GM12801 (cell line): ENCODE measurements around the gene VPS52.

Source experiments
- CTCF ChIP-seq: IDR thresholded peaks from one replicate; pipeline ENCODE4 v1.5.1; 2011; ENCODE audit warnings: control low read depth; ENCODE audit not compliant: insufficient read length; ENCODE audit errors: extremely low read depth

The VPS52 gene

GRCh38 chr6:33313105-33313708 lies 41.5 kb upstream of the VPS52 start:
- no peak for TF ChIP-seq CTCF

- TF ChIP-seq CTCF, result no peak
Observed at GRCh38 chr6:33312361-33313104, 40.9 kb upstream of the VPS52 start.

GRCh38 chr6:33306356-33306755 lies 34.7 kb upstream of the VPS52 start:
- TF ChIP-seq CTCF, result no peak

- no peak for TF ChIP-seq CTCF
Observed at GRCh38 chr6:33305052-33305451, 33.4 kb upstream of the VPS52 start.

- TF ChIP-seq CTCF, result no peak
Observed at GRCh38 chr6:33304216-33304615, 32.5 kb upstream of the VPS52 start.

GRCh38 chr6:33301877-33302276 lies 30.2 kb upstream of the VPS52 start:
- TF ChIP-seq CTCF, result no peak

- TF ChIP-seq CTCF, result no peak
Observed at GRCh38 chr6:33299237-33299944, 27.7 kb upstream of the VPS52 start.
